GM12878 (cell line): Measurements from ENCODE around the gene SLC44A4. TPM values are rescaled to one million over a fixed set of nuclear protein-coding genes. Genes with fewer than 3 reads are reported as not detected.

Experiments used
- ATAC-seq: fragments of 200-7000 bp; cut with Tn5 transposase; 3 replicates; pipeline ENCODE4 v1.9.1; 2020; ENCODE audit warnings: mild to moderate bottlenecking, moderate library complexity
- BruUV-seq: library from RNA; stranded (reverse); fragments of 400-500 nt; replicated peaks from 2 replicates; lab custom pipeline; 2021; lab: Mats Ljungman, UMichigan
- CTCF ChIA-PET: fragments of 300-600 bp; sonication (Branson Sonifier 250); formaldehyde crosslinking; extraction: SDS; loops from one replicate; lab custom pipeline; 2021; ENCODE audit warnings: inconsistent platforms; lab: Yijun Ruan, JAX
- POLR2A ChIA-PET: fragments of 350-600 bp; formaldehyde crosslinking; extraction: SDS; loops from one replicate; lab custom pipeline; 2021; ENCODE audit warnings: inconsistent platforms; lab: Charles Lee
- RAD21 ChIA-PET: fragments of 300-600 bp; sonication (Branson Sonifier 250); formaldehyde crosslinking; loops from one replicate; lab custom pipeline; 2023; ENCODE audit warnings: antibody characterized with exemption; ENCODE audit not compliant: unreplicated experiment; lab: Charles Lee
- SMC1A ChIA-PET: fragments of 300-600 bp; sonication (Branson Sonifier 250); formaldehyde crosslinking; loops from one replicate; lab custom pipeline; 2023; ENCODE audit not compliant: unreplicated experiment, uncharacterized antibody; lab: Charles Lee
- DNase-seq: peaks from one replicate; pipeline ENCODE4 v3.0.0-alpha.2; 2011; ENCODE audit warnings: low read depth, low spot score
- FAIRE-seq: peaks from 3 replicates; lab custom pipeline; 2011; peaks lifted over from hg19 to GRCh38; lab: Jason Lieb, UNC
- H2AFZ ChIP-seq: 2 replicates; pipeline ENCODE4 v1.6.0; 2011; ENCODE audit warnings: low read depth, low read length, control low read depth; ENCODE audit not compliant: control insufficient read depth
- H3K27ac ChIP-seq: 2 replicates; pipeline ENCODE4 v1.5.1; 2011; ENCODE audit warnings: control low read depth; ENCODE audit not compliant: control insufficient read depth, insufficient read depth
- H3K27me3 ChIP-seq, 2 experiments: replicated peaks in 1 of 2; 2 replicates each; pipeline versions ENCODE4 v1.6.0 to v1.6.1; 2011; ENCODE audit warnings: low read length in 1 of 2; ENCODE audit not compliant: control insufficient read depth in 2 of 2, insufficient read depth in 2 of 2
- H3K36me3 ChIP-seq, 2 experiments: 2 replicates each; pipeline ENCODE4 v1.5.1; 2011; ENCODE audit warnings: low read length in 1 of 2; ENCODE audit not compliant: control insufficient read depth in 2 of 2, insufficient read depth in 2 of 2
- H3K4me1 ChIP-seq: 2 replicates; pipeline ENCODE4 v1.6.1; 2011; ENCODE audit warnings: mild to moderate bottlenecking, low read length, moderate library complexity, mixed read lengths; ENCODE audit not compliant: control insufficient read depth, insufficient read depth
- H3K4me2 ChIP-seq: 2 replicates; pipeline ENCODE4 v1.6.0; 2011; ENCODE audit warnings: control low read depth; ENCODE audit not compliant: control insufficient read depth, insufficient read depth
- H3K4me3 ChIP-seq: fragments of 200-600 bp; sonication (generic); 2 replicates; pipeline ENCODE4 v1.5.1; 2016
- H3K79me2 ChIP-seq: 2 replicates; pipeline ENCODE4 v1.6.0; 2011; ENCODE audit warnings: low read length; ENCODE audit not compliant: control insufficient read depth, insufficient read depth
- H3K9ac ChIP-seq: 2 replicates; pipeline ENCODE4 v1.8.0; 2011; ENCODE audit warnings: low read length, control low read depth, mixed read lengths; ENCODE audit not compliant: control insufficient read depth, insufficient read depth
- H3K9me3 ChIP-seq: replicated peaks from 3 replicates; pipeline ENCODE4 v1.5.1; 2011; ENCODE audit warnings: mild to moderate bottlenecking, low read length; ENCODE audit not compliant: control insufficient read depth, insufficient read depth
- H4K20me1 ChIP-seq: 2 replicates; pipeline ENCODE4 v1.6.0; 2011; ENCODE audit not compliant: control insufficient read depth, insufficient read depth
- E2F8 ChIP-seq: fragments of 450-650 bp; IDR thresholded peaks from 2 replicates; pipeline ENCODE4 v1.6.1; 2018; ENCODE audit warnings: mild to moderate bottlenecking, low read depth, moderate library complexity; ENCODE audit not compliant: partially characterized antibody
- EED ChIP-seq: sonication (generic); IDR thresholded peaks from 2 replicates; pipeline ENCODE4 v1.6.1; 2016; ENCODE audit warnings: antibody characterized with exemption, low read depth
- EZH2 ChIP-seq: IDR thresholded peaks from 2 replicates; pipeline ENCODE4 v1.6.1; 2012; ENCODE audit warnings: low read depth, mild to moderate bottlenecking, control low read depth, inconsistent platforms, low read length, borderline replicate concordance; ENCODE audit not compliant: control insufficient read depth
- HCFC1 ChIP-seq: fragments of 150-350 bp; IDR thresholded peaks from 2 replicates; pipeline ENCODE4 v1.6.1; 2014; ENCODE audit warnings: low read length
- NFYB ChIP-seq: IDR thresholded peaks from 2 replicates; pipeline ENCODE4 v1.6.1; 2011; ENCODE audit warnings: low read depth, mild to moderate bottlenecking, low read length, improper control_type of control experiment, moderate library complexity; ENCODE audit not compliant: insufficient read depth
- NKRF ChIP-seq: fragments of 450-650 bp; conservative IDR thresholded peaks from 2 replicates; pipeline ENCODE4 v1.6.1; 2017; ENCODE audit warnings: mild to moderate bottlenecking, moderate library complexity
- ZNF217 ChIP-seq: fragments of 450-650 bp; IDR thresholded peaks from 2 replicates; pipeline ENCODE4 v1.6.1; 2017; ENCODE audit warnings: antibody characterized with exemption, mild to moderate bottlenecking
- WGBS: methylation state at CpG from one replicate; pipeline ENCODE4 v1.1.6; 2016; ENCODE audit warnings: low lambda C conversion rate; ENCODE audit not compliant: insufficient replicate concordance, insufficient coverage; ENCODE audit errors: missing lambda C conversion rate; 5-methylcytosine and 5-hydroxymethylcytosine counted together
- in situ Hi-C: fragments of 300-500 bp; cut with MboI; formaldehyde crosslinking; loops from 9 replicates; pipeline ENCODE4 v1.14.3; 2018; ENCODE audit warnings: mixed read lengths
- intact Hi-C: fragments of 100-400 bp; cut with micrococcal nuclease; formaldehyde crosslinking; loops from one replicate; pipeline ENCODE4 v1.14.2; 2022; ENCODE audit not compliant: unreplicated experiment
- polyA plus RNA-seq, 11 experiments: library from polyadenylated mRNA; depleted of rRNA in 4 of 11; unstranded in 6 of 11; stranded (reverse) in 5 of 11; fragments of >200 nt; fragmentation: Nextera tagmentation in 4 of 11; fragmentation: Illumina TruSeq in 1 of 11; extraction: Ambion mirVana in 4 of 11; extraction: Trizol in 1 of 11; gene quantifications; 1 replicate in 1 of 11; 2 replicates in 10 of 11; pipeline versions ENCODE4 v1.2.1 to v1.2.3, GENCODE V29; 2011 to 2016; ENCODE audit warnings: inconsistent platforms in 2 of 11, missing spikeins in 2 of 11, low read depth in 1 of 11
- total RNA-seq, 4 experiments: library from RNA; depleted of rRNA in 3 of 4; stranded (reverse); fragments of >200 nt in 3 of 4; fragmentation: Illumina TruSeq in 1 of 4; extraction: Trizol in 1 of 4; gene quantifications; 2 replicates each; pipeline versions ENCODE4 v1.2.1 to v1.2.3, GENCODE V29; 2013 to 2021

SLC44A4 gene
- total and polyA plus RNA-seq, 10 of the 15 experiments (the other 5 are each of a cell fraction or from before 2014, with no cell fraction given), result 0.04 to 0.24 (median 0.15) TPM; not detected in 3

- H4K20me1 ChIP-seq, result no peaks in the 10 kb centered on the region
- no peaks in the 10 kb centered on the region for H3K36me3 ChIP-seq
- no peaks in the 10 kb centered on the region for H3K27me3 ChIP-seq
- RAD21 ChIA-PET, result no interaction called here
- H3K9me3 ChIP-seq, result no peaks in the 10 kb centered on the region
- no peak for ATAC-seq
- POLR2A ChIA-PET, result no interaction called here
- TF ChIP-seq NKRF (no peak), EZH2 (no peak), NFYB (no peak), E2F8 (no peak), ZNF217 (no peak), EED (no peak), HCFC1 (no peak)
- SMC1A ChIA-PET, result interaction anchor here (0.6 to 1.0 kb wide), 2 partner anchors 27 to 81 kb away, joined by 3 to 6 read pairs; no protein-coding TSS in a partner anchor
- no peak for FAIRE-seq
- no TSS peak for BruUV-seq
- DNase-seq, result no peak
- no peak overlapping the region for H3K27ac ChIP-seq
- H2AFZ ChIP-seq, result no peak overlapping the region
- in situ Hi-C loops, result no loop called here
- WGBS, result 44% methylated on average over 6 of the region's 6 CpGs
- no peak overlapping the region for H3K9ac ChIP-seq
- peaks cover 4% of the 10 kb centered on the region; the same call in 1 of the 2 replicates for H3K4me1 ChIP-seq
- H3K4me3 ChIP-seq, result no peak overlapping the region
- intact Hi-C loops, result no loop called here
- CTCF ChIA-PET, result interaction anchor here (0.6 to 2.0 kb wide), 2 partner anchors 8 to 30 kb away, joined by 4 to 8 read pairs; no protein-coding TSS in a partner anchor
- H3K79me2 ChIP-seq, result no peaks in the 10 kb centered on the region
- no peak overlapping the region for H3K4me2 ChIP-seq
Measured at GRCh38 chr6:31919624-31920303, 41.0 kb upstream of the SLC44A4 start.
